IPS-NIHi11 (cell line): ENCODE results near the gene ARHGEF16.

Experiments
- DNase-seq: peaks from one replicate; pipeline ENCODE4 v3.0.0; 2012; ENCODE audit warnings: mixed read lengths, low spot score

The ARHGEF16 gene

GRCh38 chr1:3438661-3439180 lies 15.7 kb upstream of the ARHGEF16 start:
- DNase-seq = no peak

DNA sequence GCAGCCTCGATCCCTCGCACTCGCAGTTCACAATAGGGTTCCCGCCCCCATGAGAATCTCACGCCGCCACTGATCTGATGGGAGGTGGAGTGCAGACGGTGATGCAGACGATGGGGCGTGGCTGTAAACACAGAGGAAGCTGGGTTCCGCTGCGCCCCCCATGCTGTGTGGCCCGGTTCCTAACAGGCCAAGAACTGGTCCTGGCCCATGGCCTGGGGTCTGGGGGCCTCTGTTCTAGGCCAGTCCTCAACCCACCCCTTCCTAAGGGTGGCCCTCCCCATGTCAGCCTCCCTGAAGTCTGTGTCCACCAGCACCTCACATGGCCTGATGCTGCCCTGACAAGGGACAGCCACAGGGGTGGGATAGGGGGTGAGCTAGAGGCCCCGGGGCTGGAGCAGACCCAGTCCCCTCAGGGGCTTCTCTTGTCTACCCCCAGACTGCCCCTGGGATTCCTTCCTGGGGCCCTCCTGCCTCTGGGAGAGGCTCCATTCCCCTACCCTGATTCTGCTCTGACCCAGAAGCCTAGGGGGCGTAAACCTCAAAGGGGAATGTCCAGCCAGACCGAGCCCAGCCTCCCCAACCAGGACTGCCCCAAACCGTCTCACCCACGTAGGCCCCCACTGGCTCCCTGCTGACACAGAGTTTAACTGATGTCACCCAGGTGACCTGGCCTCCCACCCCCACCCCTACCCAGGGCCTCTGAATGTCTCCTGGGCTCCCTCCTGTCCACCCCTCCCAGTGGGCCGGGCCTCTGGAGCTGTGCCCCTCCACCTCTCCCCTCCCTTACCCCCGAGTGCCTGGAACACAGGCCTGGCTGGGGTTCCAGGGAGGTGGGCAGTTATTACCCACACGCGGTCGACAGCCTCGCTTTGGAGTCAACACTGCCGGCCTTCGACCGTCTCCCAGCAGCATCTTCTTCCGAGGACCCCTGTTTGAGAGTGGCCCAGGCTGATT lies 14.8 kb upstream of the ARHGEF16 start:
- DNase-seq = no peak

GRCh38 chr1:3440300-3440681 lies 14.2 kb upstream of the ARHGEF16 start:
- no peak for DNase-seq

- no peak for DNase-seq
Observed at GRCh38 chr1:3440711-3441409, 13.6 kb upstream of the ARHGEF16 start.

DNA sequence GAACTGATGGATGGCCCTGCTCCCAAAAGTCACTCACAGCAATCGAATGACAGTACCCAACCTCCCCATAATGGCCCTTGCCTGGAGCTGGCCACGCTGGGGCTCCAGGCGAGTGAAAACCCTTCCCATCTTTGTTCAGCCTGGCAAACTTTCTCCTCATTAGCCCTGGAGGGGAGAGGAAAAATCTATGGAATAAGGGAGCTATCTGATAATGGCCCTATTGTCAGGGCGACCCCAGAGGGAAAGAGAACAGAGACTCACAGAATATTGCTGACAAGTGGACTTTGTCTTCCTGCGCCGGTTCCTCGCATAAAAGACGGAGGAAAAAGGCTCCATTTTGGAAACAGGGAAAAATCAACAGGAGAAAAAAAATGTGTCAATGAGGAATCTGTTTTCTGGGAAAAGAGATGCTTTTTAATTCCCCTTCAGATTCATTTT lies 13.0 kb upstream of the ARHGEF16 start:
- DNase-seq = no peak

- DNase-seq = no peak
Observed at GRCh38 chr1:3441880-3442279, 12.6 kb upstream of the ARHGEF16 start.

- DNase-seq = no peak
Observed at GRCh38 chr1:3442331-3442730, 12.1 kb upstream of the ARHGEF16 start.

DNA sequence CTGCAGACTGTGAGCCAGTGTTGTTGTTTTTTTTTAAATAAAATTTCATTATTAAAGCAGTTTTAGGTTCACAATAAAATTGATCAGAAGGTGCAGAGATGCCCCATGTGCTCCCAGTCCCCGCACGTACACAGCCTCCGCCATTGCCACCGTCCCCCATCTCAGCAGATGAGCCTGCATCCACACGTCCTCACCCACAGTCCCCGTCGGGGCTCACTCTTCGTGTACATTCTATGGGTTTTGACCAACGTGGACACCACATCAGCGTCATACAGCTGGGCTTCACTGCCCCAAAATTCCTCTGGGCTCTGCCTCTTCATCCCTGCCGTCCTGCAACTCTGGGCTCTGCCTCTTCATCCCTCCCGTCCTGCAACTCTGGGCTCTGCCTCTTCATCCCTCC lies 11.6 kb upstream of the ARHGEF16 start:
- no peak for DNase-seq

GRCh38 chr1:3443807-3444206 lies 10.7 kb upstream of the ARHGEF16 start:
- DNase-seq = no peak

DNA sequence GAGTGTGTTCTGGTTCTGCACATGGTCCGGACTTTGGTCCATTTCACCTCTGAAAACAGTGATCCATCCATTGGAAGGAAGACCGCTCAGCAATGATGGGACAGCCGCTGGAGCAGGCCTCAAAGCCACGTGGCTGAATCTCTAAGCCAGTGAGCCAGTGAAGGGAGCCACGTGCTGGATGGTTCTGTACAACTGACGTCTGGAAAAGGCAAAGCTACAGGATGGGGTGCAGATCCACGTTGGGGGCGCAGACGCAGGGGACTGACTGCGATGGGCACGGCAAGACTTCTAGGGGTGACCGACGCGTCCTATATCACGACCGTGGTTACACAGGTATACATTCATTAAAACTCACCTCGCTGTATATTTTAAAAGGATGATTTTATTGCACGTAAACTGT lies 10.2 kb upstream of the ARHGEF16 start:
- no peak for DNase-seq

GRCh38 chr1:3444736-3445135 lies 9.7 kb upstream of the ARHGEF16 start:
- DNase-seq = no peak

DNA sequence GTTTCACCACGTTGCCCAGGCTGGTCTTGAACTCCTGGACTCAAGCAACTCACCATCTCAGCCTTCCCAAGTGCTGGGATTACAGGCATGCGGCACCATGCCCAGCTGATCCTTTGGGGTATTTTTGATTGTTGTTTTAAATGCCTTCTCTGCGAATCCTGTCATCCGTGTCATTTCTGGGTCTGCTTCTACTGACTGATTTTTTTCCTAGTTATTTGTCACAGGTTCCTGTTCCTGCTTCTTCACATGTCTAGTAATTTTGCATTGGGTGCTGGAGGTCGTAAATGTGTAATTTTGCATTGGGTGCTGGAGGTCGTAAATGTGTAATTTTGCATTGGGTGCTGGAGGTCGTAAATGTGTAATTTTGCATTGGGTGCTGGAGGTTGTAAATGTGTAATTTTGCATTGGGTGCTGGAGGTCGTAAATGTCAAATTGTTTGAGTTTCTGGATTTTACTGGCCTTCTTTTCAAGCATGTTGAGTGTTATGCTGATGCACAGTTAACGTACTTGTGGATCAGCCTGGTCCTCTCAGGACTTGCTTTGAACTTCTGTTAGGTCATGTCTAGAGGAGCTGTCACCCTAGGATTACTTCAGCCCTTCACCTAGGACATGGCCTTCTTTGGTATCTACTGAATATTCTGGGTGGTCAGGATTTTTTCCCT lies 4.1 kb upstream of the ARHGEF16 start:
- no peak for DNase-seq

DNA sequence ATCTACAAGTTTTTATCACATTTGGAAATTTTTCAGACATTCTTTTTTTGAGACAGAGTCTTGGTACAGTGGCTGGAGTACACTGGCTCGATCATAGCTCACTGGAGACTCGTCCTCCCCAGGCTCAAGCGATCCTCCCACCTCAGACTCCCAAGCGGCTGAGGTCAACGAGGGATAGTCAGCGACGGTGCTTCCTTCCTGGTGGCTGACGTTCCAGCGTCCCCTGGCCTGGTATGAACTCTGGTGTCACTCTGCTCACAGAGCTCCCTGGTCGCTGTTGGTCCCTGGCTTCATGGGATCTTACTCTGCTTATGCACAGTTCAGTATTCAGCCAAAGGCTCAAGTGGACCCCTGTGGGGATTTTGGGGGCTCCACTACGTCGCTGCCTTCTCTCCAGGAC lies 3.5 kb upstream of the ARHGEF16 start:
- DNase-seq = no peak

DNA sequence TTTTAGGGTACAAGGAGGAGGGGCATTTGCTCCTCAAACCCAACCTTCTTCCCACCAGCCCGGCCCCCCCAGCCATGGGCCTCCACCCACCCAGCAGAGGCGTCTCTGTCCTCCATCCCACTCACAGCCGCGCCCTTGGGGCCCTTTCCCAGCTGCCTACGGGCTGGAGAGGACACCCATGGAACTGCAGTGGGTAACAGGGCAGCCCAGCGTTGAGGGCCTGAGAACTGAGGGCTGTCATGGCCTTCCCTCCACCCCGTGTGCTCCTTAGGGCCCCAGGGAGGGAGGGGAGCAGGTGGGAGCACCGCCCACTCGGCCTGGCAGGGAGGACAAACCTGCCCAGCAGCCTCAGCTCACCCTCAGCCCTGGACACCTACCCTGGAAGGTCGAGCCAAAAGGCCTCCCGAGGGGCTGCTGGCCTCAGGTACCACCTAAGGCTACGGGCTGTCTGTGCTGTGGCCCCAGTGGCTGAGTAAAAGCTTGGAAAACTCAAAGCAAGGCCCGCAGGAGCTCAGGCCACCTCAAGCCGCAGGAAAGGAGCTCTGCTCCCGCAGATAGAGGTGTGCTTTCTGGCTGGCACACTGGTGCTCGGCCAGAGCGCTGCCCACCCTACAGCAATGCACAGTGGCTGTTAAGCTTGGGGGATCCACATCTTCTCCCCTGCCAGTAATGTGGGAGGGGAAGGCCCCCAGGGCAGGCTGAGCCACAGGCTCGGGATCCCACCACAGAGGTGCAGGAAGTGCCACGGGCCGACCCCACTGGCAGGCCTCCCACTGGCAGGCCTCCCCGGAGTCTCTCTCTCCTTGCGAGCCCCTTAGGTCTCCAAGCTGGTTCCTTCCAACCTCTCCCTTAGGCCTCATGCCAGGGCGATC lies 2.2 kb upstream of the ARHGEF16 start:
- DNase-seq = no peak

DNA sequence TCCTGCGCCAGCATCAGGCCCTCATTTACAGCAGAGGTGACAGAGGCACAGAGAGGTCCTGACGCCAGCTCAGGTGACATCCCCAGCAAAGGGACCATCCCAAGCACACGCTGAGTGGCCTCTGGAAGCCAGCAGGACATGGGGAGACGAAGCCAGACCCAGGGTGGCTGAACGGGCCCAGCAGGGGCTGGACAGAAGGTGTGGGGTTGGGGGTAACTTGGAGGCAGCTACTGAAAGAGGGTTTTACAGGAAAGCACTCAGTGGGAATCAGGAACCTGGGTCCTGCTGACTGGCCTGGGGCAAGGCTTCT lies 1.6 kb upstream of the ARHGEF16 start:
- no peak for DNase-seq

- DNase-seq = peak; percentile 96
Observed at GRCh38 chr1:3453203-3453761, 1.2 kb upstream of the ARHGEF16 start.

GRCh38 chr1:3454811-3455618 lies 550 bp downstream of the ARHGEF16 start:
- peak; percentile 88 for DNase-seq

GRCh38 chr1:3455670-3456448 lies 1.4 kb downstream of the ARHGEF16 start:
- DNase-seq = no peak

- DNase-seq = no peak
Observed at GRCh38 chr1:3456449-3456963, 2.0 kb downstream of the ARHGEF16 start.
